GM23338 (cell line): Measurements from ENCODE around the gene KCNAB1. TPM values are rescaled to one million over a fixed set of nuclear protein-coding genes. Genes with fewer than 3 reads are reported as not detected.
A peak's percentile ranks its signal among the peaks of the same experiment; 100 is the strongest.

Experiments used
- ATAC-seq: fragments of 200-7000 bp; cut with Tn5 transposase; 3 replicates; pipeline ENCODE4 v1.9.1; 2020
- DNase-seq: peaks from one replicate; pipeline ENCODE4 v3.0.0-alpha.2; 2015; ENCODE audit warnings: low spot score
- H2AFZ ChIP-seq: fragments of 200-600 bp; sonication (generic); 2 replicates; pipeline ENCODE4 v1.8.0; 2016; ENCODE audit warnings: antibody characterized with exemption, mild to moderate bottlenecking, moderate library complexity
- H3F3A ChIP-seq: fragments of 200-600 bp; sonication (generic); replicated peaks from 2 replicates; pipeline ENCODE4 v1.8.0; 2017; ENCODE audit warnings: antibody characterized with exemption, mixed run types, low read depth
- H3K27ac ChIP-seq: fragments of 200-600 bp; sonication (generic); 2 replicates; pipeline ENCODE4 v1.6.1; 2016; ENCODE audit warnings: low read depth
- H3K27me3 ChIP-seq: fragments of 200-600 bp; sonication (generic); 2 replicates; pipeline ENCODE4 v1.8.0; 2016; ENCODE audit warnings: mild to moderate bottlenecking, mixed run types, moderate library complexity; ENCODE audit not compliant: insufficient read depth
- H3K36me3 ChIP-seq: fragments of 200-600 bp; sonication (generic); 2 replicates; pipeline ENCODE4 v1.8.0; 2016; ENCODE audit warnings: mild to moderate bottlenecking; ENCODE audit not compliant: insufficient read depth
- H3K4me1 ChIP-seq: fragments of 200-600 bp; sonication (generic); 2 replicates; pipeline ENCODE4 v1.8.0; 2016; ENCODE audit warnings: mild to moderate bottlenecking, moderate library complexity; ENCODE audit not compliant: insufficient read depth
- H3K4me2 ChIP-seq: fragments of 200-600 bp; sonication (generic); 2 replicates; pipeline ENCODE4 v1.7.1; 2017; ENCODE audit warnings: mixed run types
- H3K4me3 ChIP-seq: fragments of 200-600 bp; sonication (generic); 2 replicates; pipeline ENCODE4 v1.6.1; 2016; ENCODE audit warnings: mixed run types
- H3K79me2 ChIP-seq: fragments of 200-600 bp; sonication (generic); replicated peaks from 2 replicates; pipeline ENCODE4 v1.8.0; 2017; ENCODE audit warnings: mild to moderate bottlenecking; ENCODE audit not compliant: insufficient read depth
- H3K9me2 ChIP-seq: fragments of 200-600 bp; sonication (generic); 2 replicates; pipeline ENCODE4 v1.8.0; 2017; ENCODE audit not compliant: insufficient read depth
- H4K20me1 ChIP-seq: fragments of 200-600 bp; sonication (generic); replicated peaks from 2 replicates; pipeline ENCODE4 v1.8.0; 2017; ENCODE audit warnings: mild to moderate bottlenecking; ENCODE audit not compliant: insufficient read depth
- H3K27ac Mint-ChIP-seq: 2 replicates; pipeline ENCODE4 v1.8.0; 2020; ENCODE audit warnings: inconsistent platforms, mild to moderate bottlenecking, moderate library complexity, mixed read lengths
- H3K27me3 Mint-ChIP-seq: 3 replicates; pipeline ENCODE4 v1.8.0; 2022; ENCODE audit warnings: low read depth, mild to moderate bottlenecking, moderate library complexity, mixed read lengths, inconsistent platforms; ENCODE audit not compliant: insufficient read depth, poor library complexity
- H3K36me3 Mint-ChIP-seq: 3 replicates; pipeline ENCODE4 v1.8.0; 2021; ENCODE audit warnings: low read depth, mild to moderate bottlenecking, inconsistent platforms, moderate library complexity, mixed read lengths
- H3K4me1 Mint-ChIP-seq: 3 replicates; pipeline ENCODE4 v1.8.0; 2020; ENCODE audit warnings: mild to moderate bottlenecking, inconsistent platforms, mixed read lengths
- H3K4me3 Mint-ChIP-seq: 3 replicates; pipeline ENCODE4 v1.8.0; 2021; ENCODE audit warnings: moderate library complexity, mild to moderate bottlenecking, inconsistent platforms, mixed read lengths
- H3K9me3 Mint-ChIP-seq: 3 replicates; pipeline ENCODE4 v1.8.0; 2020; ENCODE audit warnings: moderate library complexity, mild to moderate bottlenecking, inconsistent platforms, mixed read lengths
- CREB1 ChIP-seq: fragments of 250-450 bp; sonication (Bioruptor Pico); IDR thresholded peaks from 2 replicates; pipeline ENCODE4 v1.5.0; 2020; ENCODE audit warnings: low read depth, mild to moderate bottlenecking, moderate library complexity
- EZH2 ChIP-seq: fragments of 200-600 bp; sonication (generic); IDR thresholded peaks from one replicate; pipeline ENCODE4 v1.8.0; 2017; ENCODE audit warnings: antibody characterized with exemption, mild to moderate bottlenecking, low read depth; ENCODE audit not compliant: unreplicated experiment
- EZH2phosphoT487 ChIP-seq: fragments of 200-600 bp; sonication (generic); IDR thresholded peaks from one replicate; pipeline ENCODE4 v1.8.1; 2018; ENCODE audit warnings: antibody characterized with exemption; ENCODE audit not compliant: unreplicated experiment
- JUNB ChIP-seq: IDR thresholded peaks from one replicate; pipeline ENCODE4 v1.6.1; 2016; ENCODE audit warnings: antibody characterized with exemption; ENCODE audit not compliant: unreplicated experiment
- NANOG ChIP-seq: IDR thresholded peaks from 2 replicates; pipeline ENCODE4 v1.6.1; 2016; ENCODE audit warnings: antibody characterized with exemption, borderline replicate concordance
- POLR2AphosphoS5 ChIP-seq: IDR thresholded peaks from 2 replicates; pipeline ENCODE4 v1.6.1; 2016; ENCODE audit warnings: antibody characterized with exemption, low read depth
- ZNF114 ChIP-seq: fragments of 250-450 bp; sonication (Bioruptor Pico); IDR thresholded peaks from 2 replicates; pipeline ENCODE4 v1.5.0; 2020; ENCODE audit warnings: mild to moderate bottlenecking, moderate library complexity
- ZNF331 ChIP-seq: fragments of 250-450 bp; sonication (Bioruptor Pico); IDR thresholded peaks from 2 replicates; pipeline ENCODE4 v1.5.0; 2020; ENCODE audit warnings: low read depth, mild to moderate bottlenecking, moderate library complexity
- polyA plus RNA-seq: library from polyadenylated mRNA; unstranded; fragments of >200 nt; fragmentation: Nextera tagmentation; extraction: Ambion mirVana; gene quantifications from 2 replicates; pipeline ENCODE4 v1.2.1, GENCODE V29; 2016
- total RNA-seq: library from RNA; depleted of rRNA; stranded (reverse); fragments of >200 nt; shearing (Covaris generic); gene quantifications from 2 replicates; pipeline ENCODE4 v1.2.3, GENCODE V29; 2014
- TF ChIP-seq, protein P1 (sequence below), 2 experiments: fragments of 200-600 bp in 1 of 2; sonication (generic) in 1 of 2; conservative IDR thresholded peaks; 2 replicates each; pipeline versions ENCODE4 v1.5.1 to v1.6.1; 2016 to 2017; ENCODE audit warnings: antibody characterized with exemption in 2 of 2, low read depth in 2 of 2, mild to moderate bottlenecking in 2 of 2, moderate library complexity in 1 of 2
- TF ChIP-seq, protein P2 (sequence below): IDR thresholded peaks from one replicate; pipeline ENCODE4 v1.6.1; 2018; ENCODE audit warnings: antibody characterized with exemption; ENCODE audit not compliant: unreplicated experiment

KCNAB1 gene
- total and polyA plus RNA-seq, 2 experiments from 2014 or later: 0.69 to 2.6 TPM

DNA sequence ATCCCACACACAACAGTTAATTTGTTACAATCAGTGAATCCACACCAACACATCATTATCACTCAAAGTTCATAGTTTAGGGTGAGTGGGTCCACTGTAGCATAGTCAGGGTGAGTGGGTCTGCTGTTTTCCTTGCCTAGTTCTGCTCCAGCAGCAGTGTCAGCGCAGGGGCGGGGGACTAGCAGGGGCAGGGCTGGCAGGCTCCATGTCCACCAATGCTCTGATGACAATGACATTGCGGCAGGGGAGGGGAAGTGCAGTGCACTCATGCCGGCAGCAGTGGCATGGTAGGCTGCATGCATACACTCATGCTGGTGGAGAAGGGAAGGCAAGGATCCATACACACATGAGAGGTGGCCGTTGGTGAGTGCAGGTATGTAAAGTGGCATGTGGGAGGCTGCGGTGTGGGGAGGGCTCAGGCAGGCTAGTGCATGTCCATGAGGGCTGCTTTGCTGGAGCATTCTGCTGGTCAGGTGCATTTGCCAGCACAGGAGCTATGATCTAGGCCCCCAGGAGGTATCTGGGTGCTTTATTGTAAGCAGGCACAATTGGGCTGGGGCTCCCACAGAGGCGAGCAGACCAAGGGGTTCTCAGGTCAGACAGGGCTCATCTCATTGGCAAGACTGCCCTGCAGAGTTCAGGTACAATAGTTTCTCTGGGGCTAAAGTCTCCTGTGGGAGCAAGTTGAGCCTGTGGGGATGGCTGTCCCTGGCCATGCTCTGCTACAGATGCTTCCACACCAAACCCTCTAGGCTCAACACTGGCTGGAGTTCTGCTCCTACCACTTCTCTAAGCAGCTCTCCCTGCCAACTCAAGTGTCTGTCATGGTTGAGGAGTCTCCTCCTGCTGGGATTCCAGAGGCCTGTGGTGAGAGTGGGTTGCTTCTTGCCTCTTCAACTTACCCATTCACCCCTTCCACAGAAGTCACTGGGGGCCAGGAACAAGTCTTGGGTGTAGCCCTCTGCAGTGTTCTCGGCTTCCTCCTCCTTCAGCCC, 81.3 kb downstream of the KCNAB1 start:
- H3K36me3 ChIP-seq: no peaks in the 10 kb centered on the region
- ATAC-seq (no peak), DNase-seq (no peak)
- no peaks in the 10 kb centered on the region for H3K27me3 Mint-ChIP-seq
- no peaks in the 10 kb centered on the region for H3K36me3 Mint-ChIP-seq
- H3K4me1 Mint-ChIP-seq: no peaks in the 10 kb centered on the region
- H3K27me3 ChIP-seq: no peaks in the 10 kb centered on the region
- no peak overlapping the region for H3K27ac ChIP-seq
- H3K79me2 ChIP-seq: no peaks in the 10 kb centered on the region
- H3K9me2 ChIP-seq: 0 out of 2 replicates have a peak, but pooled peaks cover 5% of the 10 kb centered on the region
- H3F3A ChIP-seq: no peaks in the 10 kb centered on the region
- no peak overlapping the region for H3K27ac Mint-ChIP-seq
- no peak overlapping the region for H3K4me3 ChIP-seq
- H2AFZ ChIP-seq: peak overlapping the region; percentile 10; the same call in 1 of the 2 replicates
- no peak for TF ChIP-seq EZH2phosphoT487
- TF ChIP-seq ZNF331 (CRISPR knock-in tag): no peak
- no peak for TF ChIP-seq ZNF114
- H3K4me3 Mint-ChIP-seq: no peak overlapping the region
- no peaks in the 10 kb centered on the region for H3K4me1 ChIP-seq
- no peaks in the 10 kb centered on the region for H4K20me1 ChIP-seq
- peaks cover 4% of the 10 kb centered on the region; the same call in 2 of the 3 replicates for H3K9me3 Mint-ChIP-seq
- H3K4me2 ChIP-seq: no peak overlapping the region

DNA sequence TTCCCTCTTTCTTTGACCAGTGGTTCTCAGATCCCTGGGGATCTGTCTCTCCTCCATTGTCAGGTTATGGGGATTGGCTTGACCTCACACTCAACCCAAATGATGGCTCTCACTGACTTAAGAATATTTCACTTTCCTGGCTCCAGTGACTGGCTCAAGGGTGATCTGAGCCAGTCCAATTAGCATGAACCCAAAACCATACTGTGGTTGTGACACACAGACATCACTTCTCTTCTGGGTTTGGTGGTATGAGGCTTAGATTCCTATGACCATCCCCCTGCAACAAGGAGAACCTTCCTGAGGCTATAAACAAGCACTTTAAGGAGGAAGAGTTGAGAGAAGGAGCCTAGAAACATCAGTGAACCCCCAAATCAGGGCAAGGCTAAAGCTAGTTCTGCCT, 85.8 kb downstream of the KCNAB1 start:
- DNase-seq (no peak), ATAC-seq (no peak)
- Mint-ChIP-seq H3K27me3 (peaks cover 2% of the 10 kb centered on the region), H3K36me3 (no peaks in the 10 kb centered on the region), H3K9me3 (no peaks in the 10 kb centered on the region; the same call in 2 of the 3 replicates), H3K27ac (no peak overlapping the region), H3K4me1 (no peaks in the 10 kb centered on the region), H3K4me3 (no peak overlapping the region)
- Histone ChIP-seq H3K27ac (no peak overlapping the region), H3K27me3 (no peaks in the 10 kb centered on the region), H3K4me3 (no peak overlapping the region), H3K4me2 (no peak overlapping the region), H4K20me1 (no peaks in the 10 kb centered on the region), H3K36me3 (no peaks in the 10 kb centered on the region), H3F3A (no peaks in the 10 kb centered on the region), H3K9me2 (0 out of 2 replicates have a peak, but pooled peaks cover 5% of the 10 kb centered on the region), H3K79me2 (no peaks in the 10 kb centered on the region), H3K4me1 (no peaks in the 10 kb centered on the region), H2AFZ (no peak overlapping the region; the same call in 1 of the 2 replicates)
- TF ChIP-seq, protein P1, sequence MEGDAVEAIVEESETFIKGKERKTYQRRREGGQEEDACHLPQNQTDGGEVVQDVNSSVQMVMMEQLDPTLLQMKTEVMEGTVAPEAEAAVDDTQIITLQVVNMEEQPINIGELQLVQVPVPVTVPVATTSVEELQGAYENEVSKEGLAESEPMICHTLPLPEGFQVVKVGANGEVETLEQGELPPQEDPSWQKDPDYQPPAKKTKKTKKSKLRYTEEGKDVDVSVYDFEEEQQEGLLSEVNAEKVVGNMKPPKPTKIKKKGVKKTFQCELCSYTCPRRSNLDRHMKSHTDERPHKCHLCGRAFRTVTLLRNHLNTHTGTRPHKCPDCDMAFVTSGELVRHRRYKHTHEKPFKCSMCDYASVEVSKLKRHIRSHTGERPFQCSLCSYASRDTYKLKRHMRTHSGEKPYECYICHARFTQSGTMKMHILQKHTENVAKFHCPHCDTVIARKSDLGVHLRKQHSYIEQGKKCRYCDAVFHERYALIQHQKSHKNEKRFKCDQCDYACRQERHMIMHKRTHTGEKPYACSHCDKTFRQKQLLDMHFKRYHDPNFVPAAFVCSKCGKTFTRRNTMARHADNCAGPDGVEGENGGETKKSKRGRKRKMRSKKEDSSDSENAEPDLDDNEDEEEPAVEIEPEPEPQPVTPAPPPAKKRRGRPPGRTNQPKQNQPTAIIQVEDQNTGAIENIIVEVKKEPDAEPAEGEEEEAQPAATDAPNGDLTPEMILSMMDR (conservative IDR thresholded peaks at IDR 0.05; ENCODE audit: low read depth in 2 of 2): no peak
- TF ChIP-seq ZNF114 (no peak), NANOG (no peak), POLR2AphosphoS5 (no peak), CREB1 (no peak), EZH2 (no peak), JUNB (no peak), ZNF331 (CRISPR knock-in tag) (no peak)
- TF ChIP-seq, protein P2, sequence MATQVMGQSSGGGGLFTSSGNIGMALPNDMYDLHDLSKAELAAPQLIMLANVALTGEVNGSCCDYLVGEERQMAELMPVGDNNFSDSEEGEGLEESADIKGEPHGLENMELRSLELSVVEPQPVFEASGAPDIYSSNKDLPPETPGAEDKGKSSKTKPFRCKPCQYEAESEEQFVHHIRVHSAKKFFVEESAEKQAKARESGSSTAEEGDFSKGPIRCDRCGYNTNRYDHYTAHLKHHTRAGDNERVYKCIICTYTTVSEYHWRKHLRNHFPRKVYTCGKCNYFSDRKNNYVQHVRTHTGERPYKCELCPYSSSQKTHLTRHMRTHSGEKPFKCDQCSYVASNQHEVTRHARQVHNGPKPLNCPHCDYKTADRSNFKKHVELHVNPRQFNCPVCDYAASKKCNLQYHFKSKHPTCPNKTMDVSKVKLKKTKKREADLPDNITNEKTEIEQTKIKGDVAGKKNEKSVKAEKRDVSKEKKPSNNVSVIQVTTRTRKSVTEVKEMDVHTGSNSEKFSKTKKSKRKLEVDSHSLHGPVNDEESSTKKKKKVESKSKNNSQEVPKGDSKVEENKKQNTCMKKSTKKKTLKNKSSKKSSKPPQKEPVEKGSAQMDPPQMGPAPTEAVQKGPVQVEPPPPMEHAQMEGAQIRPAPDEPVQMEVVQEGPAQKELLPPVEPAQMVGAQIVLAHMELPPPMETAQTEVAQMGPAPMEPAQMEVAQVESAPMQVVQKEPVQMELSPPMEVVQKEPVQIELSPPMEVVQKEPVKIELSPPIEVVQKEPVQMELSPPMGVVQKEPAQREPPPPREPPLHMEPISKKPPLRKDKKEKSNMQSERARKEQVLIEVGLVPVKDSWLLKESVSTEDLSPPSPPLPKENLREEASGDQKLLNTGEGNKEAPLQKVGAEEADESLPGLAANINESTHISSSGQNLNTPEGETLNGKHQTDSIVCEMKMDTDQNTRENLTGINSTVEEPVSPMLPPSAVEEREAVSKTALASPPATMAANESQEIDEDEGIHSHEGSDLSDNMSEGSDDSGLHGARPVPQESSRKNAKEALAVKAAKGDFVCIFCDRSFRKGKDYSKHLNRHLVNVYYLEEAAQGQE: no peak
